HG03520 (cell line): ENCODE results near the gene CLDN19.
"Not testable (repeated sequence)": the region's sequence is repeated elsewhere in the genome, so short reads cannot be mapped to it uniquely, and the experiment has no call there.

Source experiments
- ATAC-seq: cut with Tn5 transposase; IDR thresholded peaks from one replicate; pipeline ENCODE4 v1.9.1; 2021; ENCODE audit warnings: mild to moderate bottlenecking, moderate library complexity; ENCODE audit not compliant: unreplicated experiment

CLDN19 gene

DNA sequence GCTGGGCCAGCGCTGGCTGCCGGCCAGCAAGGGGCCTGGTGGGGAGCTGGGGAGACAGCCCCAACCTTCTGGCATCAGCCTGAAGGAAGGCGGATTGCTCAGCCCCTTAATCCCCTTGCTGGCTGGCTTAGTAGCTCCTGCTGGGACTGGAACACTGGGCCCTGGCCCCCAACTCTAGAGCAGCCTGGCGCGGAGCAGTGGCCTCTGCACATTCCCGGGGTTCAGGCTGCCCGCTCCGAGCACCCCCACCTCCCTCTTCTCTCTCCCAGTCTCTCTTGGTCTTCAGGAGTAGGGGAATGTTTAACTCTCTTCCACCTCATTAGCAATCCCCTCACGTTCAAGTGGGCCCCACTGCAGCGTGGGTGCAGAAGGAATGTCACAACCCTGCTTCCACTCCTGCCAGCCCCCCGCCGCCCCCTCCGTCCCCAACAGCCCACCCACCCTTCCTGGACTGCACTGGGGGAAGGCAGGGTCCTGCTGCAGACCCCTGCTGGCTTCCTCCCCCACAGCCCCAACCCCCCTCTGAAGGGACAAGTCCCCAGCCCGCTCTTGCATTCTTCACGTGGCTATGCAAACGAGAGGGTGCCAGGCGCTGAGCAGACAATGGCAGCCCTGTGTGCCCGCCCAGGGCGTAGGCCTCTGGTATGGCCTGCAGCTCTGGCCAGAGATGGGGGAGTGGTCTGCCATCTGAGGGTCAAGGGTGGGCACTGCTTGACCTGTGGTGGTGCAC lies 980 bp upstream of the CLDN19 start:
- no peak for ATAC-seq

DNA sequence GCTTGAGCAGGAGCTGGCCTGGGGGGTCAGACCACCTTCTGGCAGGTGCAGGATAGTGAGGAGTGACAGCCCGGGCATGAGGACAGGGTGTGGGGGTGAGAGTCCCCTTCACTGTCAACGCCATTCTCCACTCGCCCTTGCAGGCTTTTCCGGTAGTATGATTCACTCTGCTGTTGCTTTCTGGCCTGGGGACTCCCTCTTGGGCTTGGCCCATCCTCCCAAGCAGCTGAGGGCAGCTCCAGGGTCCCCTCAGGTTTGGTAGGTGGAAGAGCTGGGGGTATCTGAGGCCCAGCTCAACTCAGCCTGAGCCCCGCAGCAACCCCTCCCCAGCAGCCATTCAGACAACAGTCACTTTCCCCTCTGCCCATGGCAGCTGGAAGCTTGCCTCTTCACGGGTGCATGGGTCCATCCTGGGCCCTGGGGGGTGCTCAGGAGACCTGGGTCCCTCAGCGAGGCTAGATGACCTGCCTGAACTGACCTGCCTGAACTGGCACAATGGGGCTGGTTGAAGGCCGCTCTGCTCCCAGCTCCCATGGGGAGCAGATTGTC lies 1.3 kb downstream of the CLDN19 start:
- no peak for ATAC-seq

DNA sequence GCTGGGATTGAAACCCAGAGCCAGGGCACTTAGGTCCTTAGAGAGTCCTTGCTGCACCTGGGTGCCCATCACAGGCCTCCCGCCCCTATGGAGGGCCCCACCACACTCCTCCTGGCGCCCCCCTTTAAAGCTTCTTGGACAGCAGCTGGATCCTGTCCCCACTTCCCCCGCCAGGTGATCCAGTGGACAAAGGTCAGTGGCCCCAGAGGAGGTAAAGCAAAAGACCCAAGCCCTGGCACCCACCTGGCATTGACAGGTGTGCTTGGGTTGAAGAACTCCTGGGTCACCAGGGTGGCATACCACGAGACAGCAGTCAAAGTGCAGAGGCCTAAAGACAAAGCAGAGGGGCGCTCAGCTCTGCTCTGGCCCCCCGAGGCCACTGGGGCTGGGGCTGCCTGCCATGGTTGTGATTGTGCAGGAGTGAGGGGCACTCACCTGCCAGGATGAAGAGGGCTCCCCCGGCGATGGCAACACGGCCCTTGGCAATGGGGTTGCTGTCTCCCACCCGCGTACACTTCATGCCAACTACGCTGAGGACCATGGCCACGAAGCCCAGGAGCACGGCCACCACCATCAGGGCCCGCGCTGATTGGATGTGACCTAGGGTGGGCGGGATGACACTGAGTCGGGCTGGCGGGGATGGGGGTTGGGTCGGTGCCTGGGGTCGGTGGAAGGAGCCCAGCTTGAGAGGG lies 1.9 kb downstream of the CLDN19 start:
- ATAC-seq, result no peak

DNA sequence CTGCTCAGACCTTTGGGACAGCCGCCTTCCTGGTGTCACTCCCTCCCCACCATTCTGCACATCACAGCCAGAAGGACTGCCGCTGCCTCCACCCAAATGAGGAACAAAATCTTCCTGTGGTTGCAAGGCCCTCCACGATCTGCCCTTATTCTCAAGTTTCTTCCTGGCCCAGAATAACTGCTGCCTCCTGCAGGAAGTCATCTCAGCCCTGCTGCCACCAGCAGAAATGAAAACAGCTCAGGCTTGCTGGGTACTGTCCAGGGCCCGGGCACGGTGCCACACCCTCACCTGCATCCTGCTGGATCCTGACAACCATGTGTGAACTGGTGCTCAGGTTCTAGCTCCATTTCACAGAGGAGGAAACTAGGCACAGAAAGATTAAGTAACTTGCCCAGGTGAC lies 2.8 kb downstream of the CLDN19 start:
- no peak for ATAC-seq

DNA sequence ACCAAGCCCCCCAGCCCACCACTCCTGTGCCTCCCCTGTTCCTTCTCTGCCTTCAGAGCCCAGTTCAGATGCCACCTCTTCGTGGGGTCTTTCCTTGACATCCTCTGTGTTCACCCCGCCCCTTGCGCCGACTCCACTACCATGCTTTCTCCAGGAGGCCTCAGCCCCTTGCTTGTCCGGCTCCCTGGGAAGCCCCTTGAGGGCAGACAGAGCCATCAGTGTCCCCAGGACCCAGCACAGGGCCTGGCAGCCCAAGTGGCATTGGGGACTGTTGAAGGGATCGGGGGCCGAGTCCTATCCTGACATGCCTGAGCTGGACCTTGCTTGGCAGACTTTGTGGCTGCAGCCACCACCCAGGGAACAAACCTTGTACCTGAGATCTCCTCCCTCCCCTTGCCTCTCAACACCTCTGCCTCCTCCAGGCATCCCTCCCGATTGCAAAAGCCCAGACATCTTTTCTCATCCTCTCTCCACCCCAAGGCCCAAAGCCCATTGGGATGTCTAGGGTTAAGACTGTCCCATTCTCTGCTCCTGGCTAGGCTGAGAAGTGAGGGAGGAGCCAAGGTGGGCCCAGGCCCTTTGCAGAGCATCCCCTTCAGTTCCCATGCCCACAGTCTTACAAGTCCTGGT lies 3.4 kb downstream of the CLDN19 start:
- no peak for ATAC-seq

DNA sequence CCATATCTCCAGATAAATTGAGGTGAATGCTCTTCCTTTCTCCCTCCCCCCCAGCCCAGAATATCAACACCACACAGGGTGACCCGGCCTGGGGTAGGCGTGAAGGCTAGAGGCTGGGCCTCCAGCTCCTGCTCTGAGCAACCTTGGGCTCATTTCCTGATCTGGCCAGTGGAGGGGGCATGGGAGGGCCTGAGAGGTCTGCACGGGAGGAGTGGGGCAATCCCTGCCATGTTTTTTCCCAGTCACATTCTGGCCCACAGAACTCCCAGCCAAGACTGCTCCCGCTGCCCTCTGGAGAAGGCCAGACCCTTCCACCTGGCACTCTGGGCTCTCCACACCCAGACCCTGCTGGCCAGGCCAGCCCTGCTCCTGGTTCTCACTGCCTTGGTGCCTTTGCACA lies 3.9 kb downstream of the CLDN19 start:
- ATAC-seq, result no peak

DNA sequence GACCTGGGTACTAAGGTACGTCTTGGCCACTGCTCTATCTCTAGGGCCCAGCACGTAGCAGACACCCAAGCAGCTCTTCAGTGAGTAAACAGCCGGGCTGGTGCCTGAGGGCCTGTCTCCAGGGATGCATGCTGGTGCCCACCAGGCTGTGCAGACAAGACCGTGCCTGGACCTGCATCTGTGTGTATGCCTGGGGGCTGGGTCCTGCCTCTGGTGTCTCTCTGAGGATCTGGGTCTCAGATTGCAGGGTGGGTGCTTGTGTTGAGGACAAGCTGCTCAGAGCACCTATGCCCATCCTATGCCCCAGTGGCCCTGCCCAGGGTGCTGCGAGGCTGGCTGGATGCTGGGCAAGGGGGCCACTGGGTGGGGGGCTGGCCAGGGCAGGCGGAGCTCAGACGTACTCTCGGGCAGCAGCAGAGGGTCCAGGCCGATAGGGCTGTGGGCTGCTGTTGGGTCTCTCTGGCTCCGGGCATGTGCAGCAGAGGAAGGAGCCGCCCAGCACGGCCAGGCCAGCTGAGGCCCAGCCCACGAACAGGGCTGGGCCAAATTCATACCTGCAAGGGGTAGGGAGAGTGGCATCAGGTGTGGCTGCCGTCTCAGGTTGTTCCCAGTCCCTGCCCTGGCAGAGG lies 4.4 kb downstream of the CLDN19 start:
- ATAC-seq, result no peak

DNA sequence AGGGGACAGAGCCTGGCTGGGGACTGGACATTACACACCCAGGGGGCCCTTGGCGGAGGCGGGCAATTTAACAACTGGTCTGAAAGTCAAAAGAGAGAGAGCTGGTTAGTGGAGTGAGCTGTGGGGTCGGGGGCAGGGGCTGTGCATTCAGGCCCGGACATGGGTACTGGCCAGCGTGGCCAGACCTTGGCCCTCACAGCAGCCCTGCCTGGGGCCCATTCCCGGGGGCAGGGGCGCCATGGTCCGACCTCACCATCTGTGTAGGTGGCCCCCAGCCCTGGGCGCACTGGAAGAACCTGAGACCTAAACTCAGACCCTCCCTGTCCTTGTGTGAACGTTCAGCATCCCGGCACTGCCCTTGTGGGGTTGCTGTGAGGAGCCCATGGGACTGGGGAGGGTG lies 5.0 kb downstream of the CLDN19 start:
- no peak for ATAC-seq

DNA sequence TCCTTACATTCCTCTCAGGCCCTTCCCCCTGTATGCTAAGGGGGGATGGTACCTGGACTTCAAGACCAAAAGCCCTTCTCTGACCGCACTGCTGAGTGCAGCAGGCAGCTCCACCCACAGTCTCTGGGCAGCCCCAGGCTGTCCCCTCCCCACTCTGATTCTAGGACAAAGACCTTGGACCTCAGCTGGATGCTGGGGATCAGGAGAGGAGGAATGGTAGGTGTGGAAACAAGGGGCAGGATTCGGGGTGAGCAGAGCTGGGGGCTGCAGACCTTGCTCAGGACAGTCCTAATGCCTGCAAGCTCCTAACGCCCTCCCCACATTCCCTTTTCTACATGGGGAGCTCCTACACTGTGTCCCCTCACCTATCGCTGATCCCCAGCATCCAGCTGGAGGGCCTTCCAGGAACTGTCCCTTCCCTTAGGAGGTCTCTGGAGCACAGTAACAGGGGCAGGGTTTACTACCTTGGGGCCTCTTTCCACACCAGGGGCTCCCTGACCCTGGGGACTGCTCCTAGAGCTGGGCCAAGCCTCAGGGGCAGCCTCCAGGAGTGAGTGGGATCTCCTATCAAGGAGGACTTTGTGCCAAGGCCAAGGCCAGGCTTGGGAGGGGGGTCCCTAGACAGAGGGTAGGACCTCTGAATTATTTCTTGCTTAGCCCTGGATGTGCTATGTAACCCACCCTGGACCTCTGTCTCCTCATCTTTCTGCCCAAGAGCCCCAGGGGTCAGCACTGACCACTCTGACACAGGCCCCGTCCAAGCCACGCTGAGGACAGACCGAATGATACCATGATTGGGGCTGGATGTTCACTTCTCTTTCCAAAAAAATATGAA lies 5.6 kb downstream of the CLDN19 start:
- no peak for ATAC-seq

DNA sequence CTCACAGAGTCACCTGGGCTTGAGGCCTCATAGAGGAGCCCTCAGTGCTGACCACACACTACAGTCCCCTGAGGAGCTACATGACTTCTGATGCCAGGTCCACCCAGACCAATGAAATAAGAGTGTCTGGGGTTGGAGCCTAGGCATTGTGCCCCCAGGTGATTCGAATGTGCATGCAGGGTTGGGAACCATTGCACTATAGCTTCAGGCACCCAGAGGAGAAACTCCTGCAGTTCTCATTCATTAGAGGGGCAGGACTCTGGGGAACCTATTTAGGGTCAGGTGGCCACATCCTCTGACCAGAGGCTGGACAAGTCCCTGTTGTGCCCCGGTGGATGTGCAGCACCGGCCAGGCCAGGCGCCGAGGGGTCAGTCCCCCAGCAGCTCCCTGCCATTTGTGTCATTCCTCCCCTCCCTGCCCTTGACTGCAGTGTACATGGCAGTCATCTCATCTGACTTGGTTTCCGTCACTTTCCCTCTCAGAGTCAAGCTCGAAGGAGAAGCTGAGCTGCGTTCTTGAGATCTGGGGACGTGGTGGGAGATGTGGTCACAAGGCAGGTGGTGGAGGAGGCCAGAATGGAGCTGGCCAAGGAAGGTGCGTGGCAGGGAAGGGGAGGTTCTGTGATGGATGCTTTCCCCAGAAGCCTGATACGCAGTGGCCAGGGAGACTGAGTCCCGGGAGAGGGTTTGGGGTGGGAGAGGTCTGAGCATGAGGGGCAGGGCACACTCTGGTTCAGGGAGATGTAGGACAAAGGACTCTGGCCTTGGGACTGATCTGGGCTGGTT lies 6.4 kb downstream of the CLDN19 start:
- no peak for ATAC-seq

DNA sequence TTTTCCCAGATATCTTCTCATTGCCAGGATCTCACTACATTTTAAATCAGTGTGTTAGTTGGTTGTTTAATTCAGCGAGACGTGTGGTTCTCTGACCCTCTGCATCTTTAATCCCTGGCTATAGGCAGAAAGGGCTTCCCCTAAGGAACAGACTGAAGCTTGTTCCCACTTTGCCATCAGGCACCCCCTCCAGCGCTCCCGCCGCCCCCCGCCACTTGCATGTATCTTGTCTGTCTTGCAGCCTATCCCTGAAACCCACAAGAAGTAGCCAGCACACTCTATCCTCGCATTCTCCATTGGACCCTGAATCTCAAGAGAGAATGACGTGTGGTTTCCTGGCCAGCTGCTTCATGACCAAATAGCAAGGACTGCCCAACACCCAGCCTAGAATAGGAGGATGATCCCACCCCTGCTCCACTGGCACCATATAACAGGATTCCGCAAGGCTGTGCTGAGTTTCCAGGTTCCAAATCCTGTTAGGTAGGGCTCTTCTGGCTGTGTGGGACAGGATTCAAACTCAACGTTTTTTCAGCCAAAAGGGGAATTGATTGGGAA lies 7.8 kb downstream of the CLDN19 start:
- no peak for ATAC-seq

DNA sequence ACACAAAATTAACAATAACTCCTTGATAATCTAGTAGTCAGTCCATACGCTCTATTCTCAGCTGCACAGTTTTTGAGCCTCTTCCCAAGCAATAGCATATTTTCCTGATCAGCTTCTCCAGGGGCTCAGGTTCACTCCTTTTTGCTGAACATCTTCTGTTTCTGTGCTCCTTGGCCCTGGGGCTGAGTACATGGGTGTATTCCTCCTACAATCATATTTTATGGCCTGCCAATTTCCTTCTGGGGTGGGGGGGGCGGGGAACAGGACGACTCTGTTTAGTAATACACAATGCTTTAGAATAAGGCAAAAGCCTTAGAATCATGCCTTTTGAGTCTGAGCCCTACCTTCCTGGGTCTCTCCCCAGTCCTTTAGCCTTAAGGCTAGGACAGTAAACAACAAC lies 8.5 kb downstream of the CLDN19 start:
- no peak for ATAC-seq

DNA sequence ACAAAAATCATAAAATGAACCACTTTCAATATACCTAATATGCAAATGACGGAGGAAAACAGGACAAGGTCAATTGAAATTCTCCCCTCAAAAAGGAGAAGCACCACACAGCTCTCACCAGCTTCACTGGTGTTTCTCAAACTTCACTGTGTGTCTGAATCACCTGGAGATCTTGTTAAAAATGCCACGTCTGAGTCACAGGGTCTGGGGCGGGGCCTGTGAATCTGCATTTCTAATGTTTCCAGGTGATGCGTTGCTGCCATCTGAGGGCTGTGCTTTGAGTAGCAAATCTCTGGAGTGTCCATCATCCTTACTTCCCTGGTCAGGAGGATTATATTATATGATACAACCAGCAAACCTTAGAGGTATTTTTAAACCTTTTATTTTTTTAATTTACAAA lies 9.0 kb downstream of the CLDN19 start:
- ATAC-seq, result no peak

DNA sequence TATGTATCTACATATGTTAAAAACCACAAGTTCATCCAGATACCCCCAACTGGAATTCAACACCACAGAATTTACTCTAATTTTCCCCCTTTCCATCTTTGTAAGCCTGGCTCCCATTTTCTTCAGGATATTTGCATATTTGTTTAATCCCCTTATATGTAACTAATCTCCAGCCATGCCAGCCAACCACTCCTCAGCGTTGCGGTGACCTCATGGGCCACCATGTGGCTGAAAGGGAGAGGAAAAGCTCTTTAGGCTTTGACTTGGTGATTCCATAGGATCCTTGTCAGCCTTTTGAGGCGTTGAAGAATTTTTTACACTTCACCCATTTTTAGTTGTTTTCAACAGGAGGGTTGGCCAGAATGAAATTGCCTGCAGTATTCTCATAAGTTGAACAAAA lies 10.0 kb downstream of the CLDN19 start:
- ATAC-seq, result no peak

DNA sequence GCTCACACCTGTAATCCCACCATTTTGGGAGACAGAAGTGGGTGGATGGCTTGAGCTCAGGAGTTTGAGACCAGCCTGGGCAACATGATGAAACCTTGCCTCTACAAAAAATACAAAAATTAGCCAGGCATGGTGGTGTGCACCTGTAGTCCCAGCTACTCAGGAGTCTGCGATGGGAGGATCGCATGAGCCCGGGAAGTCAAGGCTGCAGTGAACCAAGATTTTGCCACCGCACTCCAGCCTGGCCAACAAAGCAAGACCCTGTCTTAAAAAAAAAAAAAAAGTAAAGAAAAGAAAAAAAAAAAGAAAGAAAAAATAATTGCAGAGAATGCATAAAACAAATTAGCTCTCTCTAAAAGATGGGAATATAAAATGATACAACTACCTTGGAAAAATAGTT lies 14.2 kb downstream of the CLDN19 start:
- not testable (repeated sequence) for ATAC-seq

DNA sequence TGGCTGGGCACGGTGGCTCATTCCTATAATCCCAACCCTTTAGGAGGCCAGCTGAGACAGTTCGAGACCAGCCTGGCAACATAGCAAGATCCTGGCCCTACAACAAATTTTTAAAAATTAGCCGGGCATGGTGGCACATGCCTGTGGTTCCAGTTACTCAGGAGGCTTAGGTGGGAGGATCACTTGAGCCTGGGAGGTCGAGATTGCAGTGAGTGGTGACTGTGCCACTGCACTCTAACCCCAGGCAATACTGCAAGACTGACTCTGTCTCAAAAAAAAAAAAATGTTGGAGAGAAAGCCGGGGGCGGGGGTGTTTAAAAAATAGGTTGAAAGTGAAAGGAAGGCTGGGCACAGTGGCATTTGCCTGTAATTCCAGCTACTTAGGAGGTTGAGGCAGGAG lies 16.5 kb downstream of the CLDN19 start:
- no peak for ATAC-seq

DNA sequence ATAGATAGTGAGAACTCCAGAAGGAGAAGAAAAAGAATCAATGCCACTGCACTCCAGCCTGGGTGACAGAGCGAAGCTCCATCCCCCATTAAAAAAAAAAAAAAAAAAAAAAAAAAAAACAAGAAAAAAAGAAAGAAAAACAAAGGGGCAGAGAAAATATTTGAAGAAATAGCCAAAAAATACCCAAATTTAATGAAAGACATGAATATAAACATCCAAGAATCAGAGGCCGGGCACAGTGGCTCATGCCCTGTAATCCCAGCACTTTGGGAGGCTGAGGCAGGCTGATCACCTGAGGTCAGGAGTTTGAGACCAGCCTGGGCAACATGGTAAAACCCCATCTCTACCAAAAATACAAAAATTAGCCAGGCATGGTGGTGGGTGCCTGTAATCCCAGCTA lies 17.6 kb downstream of the CLDN19 start:
- ATAC-seq, result not testable (repeated sequence)

DNA sequence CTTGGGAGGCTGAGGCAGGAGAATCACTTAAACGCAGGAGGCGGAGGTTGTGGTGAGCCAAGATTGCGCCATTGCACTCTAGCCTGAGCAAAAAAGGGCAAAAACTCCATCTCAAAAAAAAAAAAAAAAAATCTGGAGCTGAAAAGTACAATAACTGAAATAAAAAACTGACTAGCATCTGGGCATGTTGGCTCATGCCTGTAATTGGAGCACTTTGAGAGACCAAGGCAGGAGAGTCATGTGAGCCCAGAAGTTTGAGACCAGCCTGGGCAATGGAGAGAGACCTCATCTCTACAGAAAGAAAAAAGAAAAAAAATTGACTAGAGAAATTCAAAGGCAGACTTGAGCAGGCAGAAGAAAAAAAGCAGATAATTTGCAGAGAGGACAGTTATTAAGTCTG lies 18.1 kb downstream of the CLDN19 start:
- ATAC-seq, result no peak

DNA sequence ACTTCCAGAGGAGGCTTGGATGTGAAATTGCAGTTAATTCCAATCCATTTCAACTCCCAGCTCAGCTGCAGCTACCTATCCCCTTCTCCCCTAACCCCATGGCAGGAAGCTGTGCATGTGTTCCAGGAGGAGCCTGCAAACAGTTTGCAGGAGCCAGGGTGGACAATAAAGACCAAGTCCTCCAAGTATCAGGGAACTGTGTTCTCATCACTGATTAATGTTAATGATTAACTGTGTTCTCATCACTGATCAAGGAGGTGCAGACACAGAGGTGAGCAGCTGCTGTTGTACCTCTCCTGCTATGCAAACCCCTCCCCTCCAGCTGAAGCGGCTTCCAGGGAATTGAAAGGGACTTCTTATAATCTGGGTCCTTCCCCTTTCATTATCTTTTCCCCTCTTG lies 19.2 kb downstream of the CLDN19 start:
- no peak for ATAC-seq

DNA sequence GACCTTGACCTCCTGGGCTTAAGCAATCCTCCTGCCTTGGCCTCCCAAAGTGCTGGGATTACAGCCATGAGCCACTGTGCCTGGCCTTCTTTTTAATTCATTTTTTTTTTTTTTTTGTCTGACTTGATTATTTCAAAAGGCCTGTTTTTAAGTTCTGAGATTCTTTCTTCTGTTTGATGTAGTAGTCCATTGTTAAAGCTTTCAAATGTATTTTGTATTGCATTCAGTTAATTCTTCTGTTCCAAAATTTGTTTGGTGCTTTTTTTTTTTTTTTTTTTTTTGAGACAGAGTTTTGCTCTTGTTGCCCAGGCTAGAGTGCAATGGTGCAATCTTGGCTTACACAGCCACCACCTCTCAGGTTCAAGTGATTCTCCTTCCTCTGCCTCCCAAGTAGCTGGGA lies 25.6 kb downstream of the CLDN19 start:
- ATAC-seq, result not testable (repeated sequence)
